T1000 (cell line): Measurements from ENCODE around the gene ACTN4.
A peak's percentile ranks its signal among the peaks of the same experiment; 100 is the strongest.

Source experiments
- DNase-seq: peaks from one replicate; lab custom pipeline; 2025; ENCODE audit warnings: mixed read lengths; lab: John Stamatoyannopoulos, UW

Gene ACTN4

DNA sequence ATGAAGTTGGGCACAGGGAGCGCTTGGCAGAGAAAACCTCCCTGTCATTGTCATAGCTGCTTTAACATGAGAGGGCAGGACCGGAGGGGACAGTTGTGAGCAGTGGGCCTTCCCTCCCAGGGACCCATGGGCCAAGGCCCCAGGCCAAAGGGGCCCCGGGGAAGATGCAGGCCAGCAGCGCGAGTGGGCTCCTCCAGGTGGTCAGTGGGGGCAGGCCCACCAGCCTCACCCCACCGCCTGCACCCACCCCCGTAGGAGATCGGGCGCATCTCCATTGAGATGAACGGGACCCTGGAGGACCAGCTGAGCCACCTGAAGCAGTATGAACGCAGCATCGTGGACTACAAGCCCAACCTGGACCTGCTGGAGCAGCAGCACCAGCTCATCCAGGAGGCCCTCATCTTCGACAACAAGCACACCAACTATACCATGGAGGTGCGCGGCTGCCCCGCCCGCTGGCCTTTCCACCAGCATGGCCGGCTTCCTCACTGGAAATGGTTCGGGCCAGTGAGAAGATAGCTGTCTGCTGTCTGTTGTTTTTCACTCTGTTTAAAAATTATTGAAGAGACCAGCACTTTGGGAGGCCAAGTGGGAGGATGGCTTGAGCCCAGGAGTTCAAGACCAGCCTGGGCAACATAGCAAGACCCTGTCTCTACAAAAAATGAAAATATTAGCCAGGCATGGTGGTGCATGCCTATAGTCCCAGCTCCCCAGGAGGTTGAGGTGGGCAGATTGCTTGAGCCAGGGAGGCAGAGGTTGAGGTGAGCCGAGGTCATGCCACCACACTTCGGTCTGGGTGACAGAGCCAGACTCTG, 78.2 kb downstream of the ACTN4 start:
- DNase-seq, result no peak

DNA sequence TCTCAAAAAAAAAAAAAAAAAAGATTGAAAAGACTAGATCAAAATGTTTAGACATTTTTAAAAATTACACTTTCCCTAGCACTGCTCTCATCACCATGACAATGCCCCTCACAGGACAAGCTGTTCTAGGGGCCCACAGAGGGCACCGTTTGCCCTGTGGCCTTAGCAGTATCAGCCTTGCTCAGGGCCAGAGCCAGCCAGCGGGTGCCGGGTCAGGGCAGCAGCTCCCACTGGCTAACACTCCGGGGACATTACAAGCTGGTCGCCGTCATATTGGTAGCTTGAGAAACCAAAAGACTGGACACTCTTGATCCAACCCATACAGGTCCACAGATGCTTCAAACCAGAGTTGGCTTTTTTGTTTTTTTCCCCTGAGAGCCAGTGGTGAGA, 78.8 kb downstream of the ACTN4 start:
- no peak for DNase-seq

DNA sequence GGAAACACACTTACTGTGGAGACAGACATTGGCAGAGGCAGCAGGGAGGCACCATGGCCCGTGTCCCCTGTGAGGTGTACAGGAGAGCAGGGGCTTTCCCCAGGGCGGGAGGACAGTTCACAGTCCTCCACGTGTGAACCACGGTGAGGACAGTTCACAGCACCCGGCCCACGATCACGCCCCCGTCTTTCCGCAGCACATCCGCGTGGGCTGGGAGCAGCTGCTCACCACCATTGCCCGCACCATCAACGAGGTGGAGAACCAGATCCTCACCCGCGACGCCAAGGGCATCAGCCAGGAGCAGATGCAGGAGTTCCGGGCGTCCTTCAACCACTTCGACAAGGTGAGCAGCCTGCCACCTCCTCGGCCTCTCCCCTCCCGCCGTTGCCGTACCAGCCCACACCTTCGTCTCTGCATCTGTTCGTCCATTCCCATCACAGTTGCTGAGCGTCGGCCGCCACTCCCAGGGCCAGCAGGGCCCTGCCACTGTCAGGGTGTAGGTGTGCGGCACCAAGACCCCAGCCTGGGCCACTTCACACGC, 79.4 kb downstream of the ACTN4 start:
- no peak for DNase-seq

DNA sequence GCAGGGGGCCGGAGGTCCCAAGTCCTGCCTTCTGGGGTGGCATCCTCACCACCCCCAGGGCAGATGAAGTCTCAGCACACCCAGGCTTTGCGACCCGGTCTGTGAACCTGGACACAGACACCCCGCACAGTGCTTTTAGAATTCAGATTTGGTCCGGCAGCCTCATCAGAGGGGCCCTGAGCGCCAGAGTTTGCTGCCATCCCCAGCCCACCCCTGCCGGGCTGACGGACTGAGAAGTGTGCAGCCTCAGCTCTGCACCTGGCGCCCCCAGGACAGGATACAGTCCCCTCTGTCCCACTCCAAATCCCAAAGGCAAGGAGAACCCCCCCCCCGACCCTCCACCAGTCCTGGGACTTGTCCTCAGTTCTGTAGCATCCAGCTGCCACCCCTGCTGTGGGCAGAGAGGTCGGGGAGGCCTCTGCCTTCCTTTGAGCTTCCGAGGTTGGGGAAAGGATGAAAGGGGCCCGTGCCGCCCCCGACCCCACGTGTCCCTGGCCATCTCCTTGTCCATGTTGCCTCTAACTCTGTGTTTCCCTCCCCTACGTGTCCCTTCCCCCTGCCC, 79.9 kb downstream of the ACTN4 start:
- DNase-seq, result no peak

DNA sequence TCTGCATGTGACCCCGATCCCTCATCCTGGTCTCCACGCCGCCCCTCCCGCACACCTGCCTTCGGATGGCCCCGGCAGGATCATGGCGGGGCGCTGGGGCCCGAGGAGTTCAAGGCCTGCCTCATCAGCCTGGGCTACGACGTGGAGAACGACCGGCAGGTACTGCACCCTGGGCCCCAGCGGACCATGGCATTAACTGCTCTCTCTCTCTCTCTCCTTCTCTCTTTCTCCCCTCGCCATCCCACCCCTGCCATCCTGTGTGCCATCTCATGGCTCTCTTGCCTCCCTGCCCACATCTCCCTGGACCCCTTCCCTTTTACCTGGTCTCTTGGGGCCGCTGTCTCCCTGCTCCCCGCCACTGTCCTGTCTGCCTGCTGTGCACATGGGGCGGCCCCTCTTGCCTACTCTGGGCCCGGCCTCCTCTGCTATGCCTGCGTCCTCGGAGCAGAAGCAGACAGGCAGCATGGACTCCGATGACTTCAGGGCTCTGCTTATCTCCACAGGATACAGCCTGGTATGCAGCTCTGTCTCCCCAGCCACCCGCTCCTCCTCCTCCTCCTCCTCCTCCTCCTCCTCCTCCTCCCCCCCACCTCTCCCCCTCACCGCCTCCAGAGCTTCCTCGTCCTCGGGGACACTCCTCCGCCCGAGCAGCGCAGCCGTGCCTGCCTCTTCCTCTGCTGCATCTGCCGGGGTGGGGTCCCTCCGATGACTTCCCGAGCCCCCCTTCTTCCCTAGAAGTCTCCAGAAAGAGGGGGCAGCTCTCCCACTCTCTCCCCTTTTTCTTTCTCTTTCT, 80.6 kb downstream of the ACTN4 start:
- DNase-seq, result no peak

DNA sequence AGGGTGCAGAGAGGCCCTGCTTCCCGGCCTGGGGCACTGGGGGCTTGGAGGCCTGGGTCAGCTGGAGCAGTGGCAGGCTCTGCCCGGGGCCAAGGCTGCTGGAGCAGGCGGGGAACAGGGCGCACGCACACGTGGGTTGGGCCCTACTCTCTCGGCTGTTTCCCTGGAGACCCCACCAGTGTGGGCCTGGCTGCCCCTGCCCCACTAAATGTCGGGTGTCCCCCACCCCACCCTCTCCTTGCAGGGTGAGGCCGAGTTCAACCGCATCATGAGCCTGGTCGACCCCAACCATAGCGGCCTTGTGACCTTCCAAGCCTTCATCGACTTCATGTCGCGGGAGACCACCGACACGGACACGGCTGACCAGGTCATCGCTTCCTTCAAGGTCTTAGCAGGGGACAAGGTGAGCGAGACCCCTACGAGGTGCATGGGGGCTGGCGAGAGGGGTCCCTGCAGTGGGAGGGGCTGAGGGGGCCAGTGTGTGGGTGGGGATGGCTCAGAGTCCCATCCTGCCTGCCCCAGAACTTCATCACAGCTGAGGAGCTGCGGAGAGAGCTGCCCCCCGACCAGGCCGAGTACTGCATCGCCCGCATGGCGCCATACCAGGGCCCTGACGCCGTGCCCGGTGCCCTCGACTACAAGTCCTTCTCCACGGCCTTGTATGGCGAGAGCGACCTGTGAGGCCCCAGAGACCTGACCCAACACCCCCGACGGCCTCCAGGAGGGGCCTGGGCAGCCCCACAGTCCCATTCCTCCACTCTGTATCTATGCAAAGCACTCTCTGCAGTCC, 81.5 kb downstream of the ACTN4 start:
- no peak for DNase-seq

DNA sequence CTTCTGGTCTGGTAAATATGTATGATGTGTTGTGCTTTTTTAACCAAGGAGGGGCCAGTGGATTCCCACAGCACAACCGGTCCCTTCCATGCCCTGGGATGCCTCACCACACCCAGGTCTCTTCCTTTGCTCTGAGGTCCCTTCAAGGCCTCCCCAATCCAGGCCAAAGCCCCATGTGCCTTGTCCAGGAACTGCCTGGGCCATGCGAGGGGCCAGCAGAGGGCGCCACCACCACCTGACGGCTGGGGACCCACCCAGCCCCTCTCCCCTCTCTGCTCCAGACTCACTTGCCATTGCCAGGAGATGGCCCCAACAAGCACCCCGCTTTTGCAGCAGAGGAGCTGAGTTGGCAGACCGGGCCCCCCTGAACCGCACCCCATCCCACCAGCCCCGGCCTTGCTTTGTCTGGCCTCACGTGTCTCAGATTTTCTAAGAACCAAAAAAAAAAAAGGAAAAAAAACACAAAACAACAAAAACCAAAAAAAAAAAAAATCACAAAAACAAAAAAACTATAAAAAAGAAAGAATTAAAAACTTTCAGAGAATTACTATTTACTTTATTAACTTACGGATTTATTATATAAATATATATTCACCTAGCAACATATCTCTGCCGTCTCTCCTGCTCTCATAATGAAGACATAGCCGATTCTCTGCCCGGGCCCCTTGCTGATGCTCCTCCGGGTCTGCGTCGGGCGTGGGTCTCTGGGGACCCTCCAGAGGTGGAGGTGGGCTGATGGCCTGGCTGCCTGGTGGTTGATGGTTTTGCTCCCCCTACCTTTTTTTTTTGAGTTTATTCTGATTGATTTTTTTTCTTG, 82.4 kb downstream of the ACTN4 start:
- peak; percentile 34 for DNase-seq

DNA sequence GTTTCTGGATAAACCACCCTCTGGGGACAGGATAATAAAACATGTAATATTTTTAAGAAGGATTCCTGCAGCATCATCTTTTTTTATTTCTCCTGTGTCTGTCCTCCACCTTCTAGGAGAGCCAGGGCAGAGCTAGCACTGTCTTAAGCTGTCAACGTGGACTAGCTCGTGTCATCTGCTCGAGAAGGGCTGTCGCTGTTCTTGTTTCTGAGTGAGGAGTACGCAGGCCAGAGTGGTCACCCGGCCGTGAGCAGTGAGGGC, 83.0 kb downstream of the ACTN4 start:
- DNase-seq, result no peak

DNA sequence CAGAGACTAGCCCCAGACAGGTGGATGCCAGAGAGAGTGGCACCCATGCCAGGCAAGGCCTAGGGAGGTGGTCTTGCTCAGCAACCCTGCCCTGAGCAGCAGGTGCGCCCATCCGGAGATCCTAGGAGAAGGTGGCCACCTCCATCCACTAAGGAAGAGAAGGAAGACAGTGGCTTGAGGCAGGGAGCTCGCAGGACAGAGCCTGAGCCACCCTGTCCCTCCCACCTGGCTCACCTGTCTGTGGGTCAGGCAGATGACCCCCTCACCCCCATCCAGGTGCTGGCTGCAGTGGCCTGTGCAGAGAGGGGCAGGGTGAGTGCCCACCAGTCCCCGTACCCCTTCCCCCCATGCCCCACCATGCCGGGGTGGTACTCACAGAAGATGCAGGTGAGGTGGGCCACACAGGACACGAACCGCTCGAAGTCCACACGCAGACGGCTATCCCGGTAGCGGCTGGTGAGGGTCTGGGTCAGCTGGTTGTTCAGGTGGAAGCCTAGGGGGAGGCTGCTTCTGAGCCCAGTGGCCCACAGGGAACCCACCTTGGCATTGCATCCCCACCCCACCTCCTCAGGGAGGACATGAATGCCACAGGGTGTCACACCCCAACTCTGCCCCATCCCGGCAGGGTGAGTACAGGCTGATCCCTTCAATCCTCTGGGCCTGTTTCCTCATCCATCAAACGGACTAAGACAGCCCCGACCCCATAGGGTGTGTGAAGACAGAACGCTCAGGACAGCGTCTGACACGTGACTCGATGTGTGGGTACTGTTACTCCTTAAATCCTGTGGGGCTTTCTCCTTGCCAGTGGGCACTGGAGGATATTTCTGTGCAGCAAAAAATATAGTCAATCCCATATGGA, 83.5 kb downstream of the ACTN4 start:
- DNase-seq, result no peak

DNA sequence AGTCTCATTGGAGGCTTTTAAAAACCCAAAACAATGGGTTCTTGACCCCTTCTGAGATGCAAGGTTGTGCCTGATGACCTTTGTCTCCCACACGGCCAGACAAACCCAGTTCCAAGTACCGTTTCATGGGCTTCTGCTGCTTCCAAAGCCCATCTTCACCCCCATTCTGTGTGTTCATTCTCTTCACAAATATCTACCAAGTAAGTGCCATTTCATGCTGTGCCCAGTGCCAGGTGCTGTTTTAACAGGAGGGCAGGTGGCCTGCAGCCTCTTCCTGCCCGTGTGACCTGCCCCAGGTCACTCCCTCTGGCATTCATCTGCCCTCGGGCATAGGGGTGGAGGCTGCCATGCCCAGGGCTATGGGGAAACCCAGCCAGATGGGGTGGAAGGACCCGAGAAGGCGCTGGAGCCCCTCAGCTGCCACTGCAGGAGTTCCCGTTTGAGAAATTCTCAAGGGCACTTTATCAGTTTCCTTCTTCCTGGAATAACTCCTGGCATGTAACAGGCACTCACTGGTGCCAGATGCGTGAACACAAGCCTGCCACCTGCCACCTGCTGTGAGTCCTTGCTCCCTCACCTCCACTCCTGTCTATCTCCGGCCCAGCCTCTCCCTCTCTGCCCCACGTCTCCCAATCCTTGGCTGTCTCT, 84.3 kb downstream of the ACTN4 start:
- no peak for DNase-seq

DNA sequence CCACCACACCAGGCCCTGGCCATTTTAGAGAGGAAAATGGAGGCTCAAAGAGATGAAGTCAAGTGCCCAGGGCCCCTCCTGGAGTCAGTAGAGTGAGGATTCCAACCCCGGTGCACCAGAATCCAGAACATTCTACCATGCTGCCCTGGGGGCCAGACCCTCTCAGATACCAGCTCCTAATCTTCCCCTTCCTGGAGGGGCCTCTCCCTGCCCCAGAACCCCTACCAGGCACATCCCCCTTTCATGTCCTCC, 85.7 kb downstream of the ACTN4 start:
- DNase-seq, result no peak

DNA sequence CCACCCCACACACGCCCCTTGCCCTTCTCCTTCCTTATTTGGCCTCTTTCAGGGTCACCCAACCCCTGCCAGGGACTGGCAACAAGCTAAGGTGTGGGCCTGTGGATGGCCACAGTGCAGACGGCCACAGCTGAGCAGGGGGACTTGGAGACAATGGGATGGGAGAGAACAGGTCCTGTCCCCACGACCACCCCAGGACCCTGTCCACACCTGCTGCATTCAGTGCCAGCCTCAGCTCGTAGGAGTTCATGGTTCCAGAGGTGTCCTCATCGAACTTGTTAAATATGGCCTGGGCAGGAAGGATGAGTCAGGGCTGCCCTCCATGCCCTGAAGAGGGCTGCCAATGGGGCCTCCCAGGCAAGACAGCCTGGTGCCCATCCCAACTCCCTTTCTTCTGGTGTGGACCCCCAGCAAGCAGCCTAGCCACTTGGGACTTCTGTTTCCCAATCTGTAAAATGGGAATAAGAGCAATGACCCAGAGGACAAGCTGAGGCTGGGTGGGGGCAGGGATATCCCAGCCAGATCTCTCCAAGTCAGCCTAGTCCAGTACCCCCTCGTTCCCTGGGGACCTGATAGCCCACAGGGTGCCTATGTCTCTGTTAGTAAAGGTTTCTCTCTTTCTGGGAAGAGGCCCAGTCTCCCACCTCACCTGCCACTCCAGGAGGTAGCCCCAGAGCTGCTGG, 86.2 kb downstream of the ACTN4 start:
- no peak for DNase-seq

DNA sequence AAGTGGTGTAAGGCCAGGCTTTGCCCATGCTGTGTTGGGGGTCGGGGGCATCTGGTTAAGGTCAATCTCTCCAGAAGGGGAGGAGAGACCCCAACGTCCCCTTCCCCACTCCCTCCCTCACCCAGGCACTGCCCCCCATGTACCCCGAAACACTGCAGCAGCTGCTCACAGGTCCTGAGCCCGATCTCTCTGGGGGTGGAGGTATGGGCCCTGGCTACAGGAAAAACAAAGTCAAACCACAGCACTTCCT, 86.7 kb downstream of the ACTN4 start:
- no peak for DNase-seq

DNA sequence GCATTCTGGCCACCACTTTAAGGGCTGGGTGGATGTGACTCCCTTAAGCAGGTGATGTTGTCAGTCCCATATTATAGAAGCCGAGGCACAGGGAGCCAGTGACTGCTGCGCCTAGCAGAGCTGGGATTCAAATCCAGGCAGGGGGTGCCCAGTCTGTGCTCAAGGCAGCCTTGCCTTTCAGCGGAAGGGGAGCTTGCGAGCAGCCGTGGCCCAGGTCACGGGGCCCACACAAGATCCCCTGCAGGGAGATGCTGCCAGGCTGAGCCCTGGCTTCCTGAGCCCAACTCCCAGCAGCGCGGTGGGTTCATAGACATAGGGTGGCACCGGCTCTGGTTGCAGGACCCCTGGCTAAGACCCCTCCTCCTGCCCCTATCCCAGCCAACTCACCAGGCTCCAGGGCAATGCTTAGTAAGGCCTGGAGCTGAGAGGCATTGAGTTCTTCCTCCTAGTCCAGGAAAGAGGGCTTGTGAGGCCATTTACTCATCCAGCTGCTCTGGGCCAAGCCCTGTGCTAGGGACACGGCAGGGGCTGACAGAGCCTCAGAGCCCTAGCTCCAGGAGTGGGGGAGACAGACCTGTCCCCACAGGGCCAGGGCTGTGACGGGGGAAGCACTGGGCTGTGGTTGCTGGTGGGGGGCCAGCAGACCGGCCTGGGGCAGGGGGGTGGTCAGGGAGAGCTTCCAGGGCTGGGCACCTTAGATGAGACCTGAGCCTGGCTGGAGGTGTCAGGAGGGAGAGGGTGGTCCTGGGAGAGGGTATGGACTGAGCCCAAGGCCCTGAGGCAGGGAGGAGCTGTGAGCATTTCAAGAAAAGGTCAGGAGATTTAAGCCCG, 87.2 kb downstream of the ACTN4 start:
- DNase-seq, result no peak

DNA sequence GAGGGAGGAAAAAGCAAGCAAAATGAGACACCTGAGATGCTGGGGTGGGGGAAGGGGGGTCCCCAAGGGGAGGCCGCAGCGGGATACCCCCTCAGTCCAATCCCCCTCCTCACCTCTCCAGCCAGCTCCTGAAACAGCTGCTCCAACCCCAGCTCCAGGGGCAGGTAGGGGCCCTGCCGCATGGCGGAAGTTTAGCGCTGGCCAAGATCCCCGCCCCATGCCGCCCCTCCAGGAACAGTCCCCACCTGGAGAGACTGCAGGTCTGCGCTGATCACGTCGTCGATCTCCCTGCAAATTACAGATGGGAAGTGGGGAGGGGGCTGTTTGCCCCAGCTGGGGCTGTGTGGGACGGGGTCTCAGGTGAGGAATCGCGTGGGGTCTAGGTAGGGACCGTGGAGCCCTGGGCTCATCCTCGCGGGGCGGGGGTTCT, 87.8 kb downstream of the ACTN4 start:
- no peak for DNase-seq

DNA sequence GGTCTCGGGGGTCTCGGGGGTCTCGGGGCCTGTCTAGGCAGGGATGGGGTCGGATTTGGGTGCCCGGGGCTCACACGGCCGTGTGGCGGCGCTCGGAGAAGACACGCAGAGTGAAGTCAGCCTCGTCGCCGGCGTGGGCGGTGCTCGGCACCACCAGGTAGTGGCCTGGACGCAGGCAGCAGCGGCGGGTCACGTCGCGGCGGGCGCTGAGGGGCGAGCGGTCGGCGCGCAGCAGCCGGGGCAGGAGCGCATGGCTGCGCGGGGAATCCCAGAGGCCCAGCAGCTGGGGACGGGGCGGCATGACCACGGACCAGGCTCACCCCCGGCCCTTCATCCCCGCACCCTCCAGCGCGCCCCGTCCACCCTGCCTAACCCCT, 88.6 kb downstream of the ACTN4 start:
- DNase-seq, result no peak

DNA sequence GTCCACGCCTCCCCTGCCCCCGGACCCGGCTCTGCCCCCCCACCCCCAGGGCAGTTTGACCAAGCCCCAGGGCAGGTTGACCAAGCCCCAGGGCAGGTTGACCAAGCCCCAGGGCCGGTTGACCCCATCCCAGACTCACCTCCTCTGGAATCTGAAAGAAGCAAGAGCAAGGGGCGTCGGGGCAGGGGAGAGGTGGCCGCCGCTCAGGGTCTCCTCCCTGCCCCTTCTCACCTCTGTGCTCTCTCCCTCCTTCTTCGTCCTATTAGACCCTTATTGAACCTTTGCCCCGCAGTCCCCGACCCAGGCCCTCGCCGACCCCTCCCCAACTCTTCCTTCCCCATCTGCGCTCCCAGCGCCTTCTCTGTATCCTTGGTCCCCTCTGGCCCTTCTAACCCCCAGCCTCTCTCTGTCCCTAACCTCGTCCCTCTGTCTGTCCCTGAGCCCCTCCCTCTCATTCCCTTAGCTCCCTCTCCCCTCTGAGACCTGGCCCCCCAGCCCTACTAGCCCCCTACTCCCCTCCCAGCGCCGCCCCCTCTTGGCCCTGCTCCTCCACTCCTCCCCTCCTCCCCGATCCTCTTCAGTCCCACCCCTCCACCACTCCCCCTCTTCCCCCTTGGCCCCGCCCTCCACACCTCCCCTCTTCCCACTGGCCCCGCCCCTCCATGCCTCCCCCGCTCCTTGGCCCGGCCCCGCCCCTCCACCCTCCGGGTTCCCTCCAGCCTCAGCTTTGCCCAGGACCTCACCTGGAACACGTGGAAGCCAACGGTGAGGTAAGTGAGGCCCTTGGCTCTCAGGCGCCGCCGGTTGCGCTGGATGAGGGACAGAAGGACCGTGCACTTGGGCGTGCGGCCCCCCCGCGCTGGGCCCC, 89.2 kb downstream of the ACTN4 start:
- no peak for DNase-seq

DNA sequence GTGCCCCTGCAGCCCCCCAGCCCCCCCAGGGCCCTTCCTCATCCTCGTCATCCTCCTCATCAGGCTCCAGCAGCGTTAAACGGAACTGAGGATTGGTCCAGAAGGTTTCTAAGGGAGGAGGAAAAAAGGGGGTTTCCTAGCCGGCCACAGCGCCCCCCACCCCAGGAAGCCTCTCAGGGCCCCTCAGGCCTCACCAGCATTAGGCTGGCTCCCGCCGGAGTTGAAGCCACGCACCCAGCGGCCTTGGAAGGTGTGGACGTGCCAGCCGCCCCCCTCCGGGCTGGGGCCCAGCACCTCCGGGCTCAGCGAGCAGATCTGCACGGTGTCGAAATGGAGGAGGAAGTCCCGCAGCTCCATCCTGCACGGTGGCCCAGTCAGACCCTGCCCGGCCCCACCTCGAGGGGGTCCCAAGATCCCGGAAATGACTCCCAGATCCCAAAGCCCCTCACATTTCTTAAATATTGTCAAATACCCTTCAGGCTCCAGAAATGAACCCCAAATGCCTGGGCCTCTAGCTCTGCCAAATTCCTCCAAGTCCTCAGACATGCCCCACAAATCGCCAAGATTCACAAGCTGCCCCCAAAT, 89.9 kb downstream of the ACTN4 start:
- DNase-seq, result no peak
